IMR-90 (cell line): ENCODE measurements around the gene NTM. TPM values are rescaled to one million over a fixed set of nuclear protein-coding genes. Genes with fewer than 3 reads are reported as not detected.

Source experiments
- ATAC-seq: fragments of 200-7000 bp; cut with Tn5 transposase; 2 replicates; pipeline ENCODE4 v1.9.1; 2020; ENCODE audit warnings: low read depth, mild to moderate bottlenecking, moderate library complexity
- BruUV-seq: library from RNA; stranded (reverse); fragments of 400-500 nt; replicated peaks from 2 replicates; lab custom pipeline; 2021; lab: Mats Ljungman, UMichigan
- CTCF ChIA-PET: fragments of 300-600 bp; formaldehyde crosslinking; extraction: SDS; loops from one replicate; lab custom pipeline; 2021; ENCODE audit warnings: antibody characterized with exemption; lab: Yijun Ruan, JAX
- POLR2A ChIA-PET: fragments of 300-600 bp; sonication (Branson Sonifier 250); formaldehyde crosslinking; loops from one replicate; lab custom pipeline; 2022; ENCODE audit warnings: antibody characterized with exemption; ENCODE audit not compliant: unreplicated experiment; lab: Charles Lee
- DNase-seq: peaks from one replicate; pipeline ENCODE4 v3.0.0; 2013
- H2AFZ ChIP-seq: replicated peaks from 2 replicates; pipeline ENCODE3; 2013; ENCODE audit warnings: low read length, mild to moderate bottlenecking; ENCODE audit not compliant: poor library complexity
- H2AK5ac ChIP-seq: 2 replicates; pipeline ENCODE4 v1.6.1; 2013; ENCODE audit warnings: low read depth, low read length, inconsistent platforms
- H2AK9ac ChIP-seq: replicated peaks from 2 replicates; pipeline ENCODE3; 2013; ENCODE audit warnings: mild to moderate bottlenecking, low read depth, low read length, moderate library complexity; ENCODE audit not compliant: poor library complexity
- H2BK120ac ChIP-seq: 2 replicates; pipeline ENCODE4 v1.6.1; 2013; ENCODE audit warnings: low read depth, low read length, inconsistent platforms
- H2BK15ac ChIP-seq: 3 replicates; pipeline ENCODE4 v1.6.1; 2013; ENCODE audit warnings: low read depth, low read length, inconsistent platforms
- H2BK20ac ChIP-seq: 2 replicates; pipeline ENCODE4 v1.6.1; 2013; ENCODE audit warnings: low read depth, mild to moderate bottlenecking, inconsistent platforms, low read length, moderate library complexity
- H2BK5ac ChIP-seq: 2 replicates; pipeline ENCODE4 v1.6.1; 2013; ENCODE audit warnings: mild to moderate bottlenecking, low read depth, low read length, inconsistent platforms; ENCODE audit not compliant: poor library complexity, severe bottlenecking
- H3K14ac ChIP-seq: replicated peaks from 2 replicates; pipeline ENCODE4 v1.6.1; 2013; ENCODE audit warnings: low read depth, low read length, inconsistent platforms
- H3K18ac ChIP-seq: 2 replicates; pipeline ENCODE4 v1.6.1; 2013; ENCODE audit warnings: low read depth, low read length, control low read depth
- H3K23ac ChIP-seq: 2 replicates; pipeline ENCODE4 v1.6.1; 2013; ENCODE audit warnings: low read depth, low read length, inconsistent platforms
- H3K27ac ChIP-seq: 2 replicates; pipeline ENCODE4 v1.5.1; 2013; ENCODE audit warnings: mild to moderate bottlenecking, control low read depth, low read length; ENCODE audit not compliant: insufficient read depth
- H3K27me3 ChIP-seq: 2 replicates; pipeline ENCODE4 v1.6.1; 2013; ENCODE audit warnings: low read length; ENCODE audit not compliant: control insufficient read depth, insufficient read depth
- H3K36me3 ChIP-seq: 2 replicates; pipeline ENCODE4 v1.6.1; 2013; ENCODE audit warnings: low read length, mixed read lengths; ENCODE audit not compliant: control insufficient read depth, insufficient read depth
- H3K4ac ChIP-seq: 2 replicates; pipeline ENCODE4 v1.6.1; 2013; ENCODE audit warnings: low read depth, low read length, inconsistent platforms
- H3K4me1 ChIP-seq: 2 replicates; pipeline ENCODE4 v1.6.1; 2013; ENCODE audit warnings: low read length, mixed read lengths; ENCODE audit not compliant: control insufficient read depth, insufficient read depth
- H3K4me2 ChIP-seq: 2 replicates; pipeline ENCODE4 v1.6.1; 2013; ENCODE audit warnings: low read depth, mild to moderate bottlenecking, control low read depth, low read length, moderate library complexity
- H3K4me3 ChIP-seq: 2 replicates; pipeline ENCODE4 v1.5.1; 2013; ENCODE audit warnings: low read depth, mild to moderate bottlenecking, control low read depth, low read length, moderate library complexity; ENCODE audit not compliant: insufficient read depth
- H3K56ac ChIP-seq: 2 replicates; pipeline ENCODE4 v1.6.1; 2013; ENCODE audit warnings: low read length, inconsistent platforms; ENCODE audit not compliant: insufficient read depth; ENCODE audit errors: extremely low read depth
- H3K79me1 ChIP-seq, 2 experiments: 2 replicates each; pipeline ENCODE4 v1.6.1; 2013; ENCODE audit warnings: low read length in 2 of 2, inconsistent platforms in 1 of 2, low read depth in 1 of 2
- H3K9ac ChIP-seq: 2 replicates; pipeline ENCODE4 v1.6.1; 2013; ENCODE audit warnings: low read depth, low read length, control low read depth
- H3K9me1 ChIP-seq: 2 replicates; pipeline ENCODE4 v1.6.1; 2013; ENCODE audit warnings: low read length, inconsistent platforms; ENCODE audit not compliant: insufficient read depth
- H3K9me3 ChIP-seq: 2 replicates; pipeline ENCODE4 v1.6.1; 2013; ENCODE audit warnings: low read length; ENCODE audit not compliant: control insufficient read depth, insufficient read depth
- H4K20me1 ChIP-seq: 2 replicates; pipeline ENCODE4 v1.6.1; 2013; ENCODE audit warnings: low read length, inconsistent platforms; ENCODE audit not compliant: insufficient read depth
- H4K5ac ChIP-seq: 2 replicates; pipeline ENCODE4 v1.6.1; 2013; ENCODE audit warnings: mild to moderate bottlenecking, low read depth, low read length, control low read depth
- H4K8ac ChIP-seq, 2 experiments: 2 replicates each; pipeline ENCODE4 v1.6.1; 2013; ENCODE audit warnings: low read depth in 2 of 2, low read length in 2 of 2, control low read depth in 1 of 2, inconsistent platforms in 1 of 2
- H4K91ac ChIP-seq: 2 replicates; pipeline ENCODE4 v1.6.1; 2013; ENCODE audit warnings: low read depth, low read length, inconsistent platforms; ENCODE audit not compliant: insufficient read depth
- BHLHE40 ChIP-seq: fragments of 150-350 bp; IDR thresholded peaks from 2 replicates; pipeline ENCODE4 v1.6.1; 2016; ENCODE audit warnings: mild to moderate bottlenecking, low read depth, low read length
- FOS ChIP-seq: fragments of 150-350 bp; IDR thresholded peaks from 2 replicates; pipeline ENCODE4 v1.6.1; 2016; ENCODE audit warnings: low read depth, low read length
- WGBS, 2 experiments: methylation state at CpG; one replicate each; pipeline versions ENCODE4 v1.1.5 to v1.1.7; 2013; ENCODE audit warnings: missing lambda C conversion rate in 2 of 2; ENCODE audit not compliant: insufficient read length in 1 of 2; ENCODE audit errors: extremely low coverage in 2 of 2; 5-methylcytosine and 5-hydroxymethylcytosine counted together
- dilution Hi-C: fragments of 300-500 bp; cut with HindIII; formaldehyde crosslinking; loops from one replicate; pipeline ENCODE4 v1.14.3; 2018; ENCODE audit warnings: low sequenced_read_pairs; ENCODE audit not compliant: unreplicated experiment
- in situ Hi-C: fragments of 300-500 bp; cut with MboI; formaldehyde crosslinking; loops from 3 replicates; pipeline ENCODE4 v1.14.3; 2019; ENCODE audit warnings: low sequenced_read_pairs, inconsistent platforms, mixed read lengths
- intact Hi-C: fragments of 100-400 bp; cut with micrococcal nuclease; formaldehyde crosslinking; loops from 2 replicates; pipeline ENCODE4 v1.10.0; 2022
- polyA plus RNA-seq, 3 experiments: library from polyadenylated mRNA; depleted of rRNA; stranded (reverse); fragments of >200 nt; gene quantifications; 2 replicates each; pipeline ENCODE4 v1.2.3, GENCODE V29; 2012; ENCODE audit warnings: low replicate concordance in 1 of 3
- total RNA-seq: library from RNA; depleted of rRNA; stranded (reverse); fragments of >200 nt; gene quantifications from 2 replicates; pipeline ENCODE4 v1.2.3, GENCODE V29; 2012

Gene NTM
- total and polyA plus RNA-seq, 2 of the 4 experiments (the other 2 are of a cell fraction) = 19.5 to 25.5 TPM

GRCh38 chr11:131810541-131810940, 440.1 kb downstream of the NTM start:
- intact Hi-C loops (no loop called here), dilution Hi-C loops (no loop called here), in situ Hi-C loops (no loop called here)
- no peak overlapping the region for H4K91ac ChIP-seq
- H2BK5ac ChIP-seq = no peak overlapping the region
- no peaks in the 10 kb centered on the region for H3K79me1 ChIP-seq
- TF ChIP-seq FOS (no peak), BHLHE40 (no peak)
- peaks cover 42% of the 10 kb centered on the region for H3K27me3 ChIP-seq
- POLR2A ChIA-PET = no interaction called here
- no peak for DNase-seq
- H3K56ac ChIP-seq = no peak overlapping the region
- no peaks in the 10 kb centered on the region for H3K9me3 ChIP-seq
- no peak overlapping the region for H3K4me3 ChIP-seq
- H3K27ac ChIP-seq = no peak overlapping the region
- no TSS peak for BruUV-seq
- H4K8ac ChIP-seq = no peak overlapping the region
- no peak overlapping the region for H4K5ac ChIP-seq
- no peak overlapping the region for H3K14ac ChIP-seq
- WGBS, 2 experiments = 0% methylated on average over 1 of the region's 3 CpGs; no CpG with 5 or more reads in 1 of the 2 experiments
- CTCF ChIA-PET = no interaction called here
- H3K4ac ChIP-seq = no peak overlapping the region
- H3K18ac ChIP-seq = no peak overlapping the region
- H3K4me2 ChIP-seq = no peak overlapping the region
- H3K4me1 ChIP-seq = no peaks in the 10 kb centered on the region
- ATAC-seq = no peak
- H2AK9ac ChIP-seq = no peak overlapping the region
- H2BK20ac ChIP-seq = no peak overlapping the region
- no peak overlapping the region for H2AFZ ChIP-seq
- H3K23ac ChIP-seq = no peak overlapping the region
- no peaks in the 10 kb centered on the region for H3K9me1 ChIP-seq
- H2BK15ac ChIP-seq = no peak overlapping the region
- H2BK120ac ChIP-seq = no peak overlapping the region
- H3K9ac ChIP-seq = no peak overlapping the region
- H3K36me3 ChIP-seq = no peaks in the 10 kb centered on the region
- no peak overlapping the region for H2AK5ac ChIP-seq
- no peaks in the 10 kb centered on the region for H4K20me1 ChIP-seq
